DLD1 (cell line): ENCODE results near the gene GRAMD2A.

Experiments
- in situ Hi-C: cut with HindIII; loops from 2 replicates; pipeline ENCODE4 v1.10.0; 2017; ENCODE audit warnings: low sequenced_read_pairs

Gene GRAMD2A

GRCh38 chr15:72139667-72140066, 57.9 kb downstream of the GRAMD2A start:
- in situ Hi-C loops: no loop called here

DNA sequence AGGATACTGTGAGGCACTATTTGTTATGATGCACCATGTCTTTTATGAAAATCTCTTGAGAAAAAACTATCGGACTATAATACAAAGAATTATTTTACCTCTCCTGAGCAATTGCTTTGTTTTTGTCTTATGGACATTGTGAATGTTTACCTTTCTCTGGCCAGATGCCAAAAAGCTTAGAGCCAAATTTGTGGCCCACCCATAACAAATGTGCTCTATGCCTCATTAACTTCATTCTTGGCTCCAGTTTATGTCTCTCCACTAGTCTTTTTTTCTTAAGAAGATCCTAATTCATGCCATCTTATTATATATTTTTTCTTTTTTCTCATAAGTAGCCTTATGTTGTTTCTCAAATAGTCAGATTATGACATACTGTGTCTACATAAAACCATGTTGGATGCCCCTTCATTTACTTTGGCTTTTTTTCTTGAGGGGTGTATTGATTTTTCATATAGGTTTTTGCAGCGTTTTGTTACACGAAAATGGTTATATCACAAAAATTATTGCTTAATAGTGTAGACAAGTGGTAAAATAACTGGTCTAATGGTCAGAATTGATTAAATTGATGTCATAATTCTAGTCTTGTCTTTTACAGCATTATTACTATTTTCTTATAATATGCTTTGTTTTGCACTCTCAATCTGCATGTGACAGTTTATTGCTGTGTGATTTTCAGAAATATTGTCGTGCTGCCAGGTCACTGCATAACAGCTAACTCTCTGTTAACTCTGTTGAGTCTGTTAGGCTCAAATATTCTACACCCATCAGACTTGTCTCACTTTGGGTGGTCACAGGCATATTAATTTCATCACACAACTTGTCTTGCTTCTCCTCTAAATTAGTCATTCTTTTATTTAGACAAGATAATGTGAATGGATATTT, 61.2 kb downstream of the GRAMD2A start:
- in situ Hi-C loops: no loop called here

DNA sequence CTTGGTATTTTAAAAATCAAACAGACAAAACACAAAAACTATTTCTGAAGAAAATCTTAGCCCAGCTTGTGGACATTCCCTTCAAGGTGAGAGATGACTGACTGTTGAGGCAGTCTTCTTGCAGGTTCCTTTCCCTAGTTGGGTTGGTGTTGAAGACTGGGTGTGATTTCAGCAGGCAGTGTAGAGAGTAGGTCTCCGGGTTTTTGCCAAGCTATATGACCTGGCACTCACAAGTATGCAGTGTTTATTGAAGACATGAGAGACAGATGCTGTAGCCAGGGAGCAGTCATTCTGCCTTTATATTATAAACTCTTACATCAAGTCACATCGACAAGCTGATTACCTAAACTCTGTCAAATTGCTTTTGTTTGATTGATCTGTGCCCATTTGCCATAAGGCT, 61.9 kb downstream of the GRAMD2A start:
- in situ Hi-C loops: no loop called here

DNA sequence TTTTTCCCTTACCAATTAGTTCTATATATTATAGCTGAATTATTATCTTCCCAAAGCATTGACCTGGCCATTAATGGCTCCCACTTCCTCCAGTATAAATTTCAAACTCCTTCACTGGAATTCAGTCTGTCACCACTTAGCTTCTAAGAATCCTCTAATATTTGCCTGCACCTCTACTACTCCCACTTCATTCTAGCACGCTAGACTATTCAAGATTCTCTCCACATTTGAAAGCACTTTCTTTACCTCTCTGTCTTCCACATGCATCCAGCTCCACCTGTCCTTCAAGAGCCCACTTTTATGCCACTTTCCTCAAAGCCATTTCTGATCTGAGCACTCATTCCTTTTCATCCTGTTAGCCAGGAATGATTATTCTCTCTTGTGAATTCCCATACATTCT, 64.4 kb downstream of the GRAMD2A start:
- in situ Hi-C loops: no loop called here

DNA sequence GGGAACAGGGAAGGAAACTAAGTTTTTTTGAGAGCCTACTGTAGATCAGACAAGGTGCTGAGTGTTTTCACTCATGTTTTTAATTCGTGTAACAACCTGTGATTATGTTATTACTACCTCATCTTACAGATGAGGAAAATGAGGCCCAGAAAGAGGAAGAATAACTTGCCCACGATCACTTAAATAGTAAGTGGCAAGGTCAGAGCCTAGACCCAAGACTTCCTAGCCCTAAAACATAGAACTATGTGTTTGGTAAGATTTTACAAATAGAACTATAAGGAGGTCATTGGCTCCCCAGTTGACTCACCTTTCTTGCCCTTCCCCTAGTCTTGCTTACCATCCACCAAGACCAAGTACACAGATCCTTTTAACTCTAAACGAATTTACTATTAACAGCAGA, 65.7 kb downstream of the GRAMD2A start:
- in situ Hi-C loops: no loop called here

- in situ Hi-C loops: no loop called here
Observed at GRCh38 chr15:72130272-72130671, 67.3 kb downstream of the GRAMD2A start.

GRCh38 chr15:72128359-72128758, 69.2 kb downstream of the GRAMD2A start:
- in situ Hi-C loops: no loop called here

DNA sequence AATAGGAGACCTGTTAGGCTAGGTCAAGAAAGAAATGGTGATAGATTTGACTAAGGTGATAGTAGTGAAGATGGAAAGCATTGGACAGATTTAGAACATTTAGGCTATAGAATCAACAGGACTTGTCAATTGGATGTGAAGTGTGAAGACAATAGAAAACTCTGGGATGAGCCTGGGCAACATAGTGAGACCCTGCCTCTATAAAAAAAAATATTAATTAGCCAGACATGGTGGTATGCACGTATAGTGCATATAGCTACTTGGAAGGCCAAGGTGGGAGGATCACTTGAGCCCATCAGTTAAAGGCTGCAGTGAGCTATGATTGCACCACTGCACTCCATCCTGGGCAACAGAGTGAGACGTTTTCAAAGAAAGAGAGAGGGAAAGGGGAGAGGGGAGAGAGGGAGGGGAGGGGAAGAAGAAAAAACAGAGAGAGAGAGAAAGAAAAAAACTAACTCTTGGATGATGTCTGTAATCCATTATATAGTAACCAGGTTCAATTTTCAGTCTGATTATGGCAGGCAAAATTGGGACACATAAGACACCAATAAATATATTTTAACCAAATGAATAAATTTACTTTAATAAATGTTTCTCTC, 69.8 kb downstream of the GRAMD2A start:
- in situ Hi-C loops: no loop called here

DNA sequence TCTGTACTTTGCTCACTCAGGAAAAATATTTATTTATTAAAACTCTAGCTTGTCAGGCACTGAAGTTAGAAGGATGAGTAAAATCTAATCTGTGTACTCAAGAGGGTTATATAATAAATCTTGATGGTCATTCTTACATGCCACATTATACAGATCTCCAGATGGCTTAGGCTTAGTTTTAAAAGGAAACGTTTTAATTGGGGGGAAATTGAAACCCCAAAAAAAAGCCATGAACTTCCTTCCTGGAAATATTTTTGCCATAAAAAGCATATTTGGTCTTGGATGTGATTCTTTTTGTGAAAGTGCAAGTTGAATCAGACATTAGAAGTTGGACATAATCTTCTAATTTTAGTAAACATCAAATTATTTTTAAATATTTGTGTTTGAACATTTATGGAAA, 73.4 kb downstream of the GRAMD2A start:
- in situ Hi-C loops: no loop called here

- in situ Hi-C loops: no loop called here
Observed at GRCh38 chr15:72118017-72118978, 79.3 kb downstream of the GRAMD2A start, which contains the start of the genes MYO9A and SENP8. MYO9A (minus strand) TSS chr15:72118150; CDS start chr15:72046563, 71,587 bp downstream. SENP8 (plus strand) TSS chr15:72118403; CDS start chr15:72139624, 21,221 bp downstream.

GRCh38 chr15:72117486-72118016, 80.0 kb downstream of the GRAMD2A start:
- in situ Hi-C loops: no loop called here

GRCh38 chr15:72116731-72117485, 80.7 kb downstream of the GRAMD2A start:
- in situ Hi-C loops: no loop called here

GRCh38 chr15:72113347-72114031, 84.1 kb downstream of the GRAMD2A start:
- in situ Hi-C loops: no loop called here

DNA sequence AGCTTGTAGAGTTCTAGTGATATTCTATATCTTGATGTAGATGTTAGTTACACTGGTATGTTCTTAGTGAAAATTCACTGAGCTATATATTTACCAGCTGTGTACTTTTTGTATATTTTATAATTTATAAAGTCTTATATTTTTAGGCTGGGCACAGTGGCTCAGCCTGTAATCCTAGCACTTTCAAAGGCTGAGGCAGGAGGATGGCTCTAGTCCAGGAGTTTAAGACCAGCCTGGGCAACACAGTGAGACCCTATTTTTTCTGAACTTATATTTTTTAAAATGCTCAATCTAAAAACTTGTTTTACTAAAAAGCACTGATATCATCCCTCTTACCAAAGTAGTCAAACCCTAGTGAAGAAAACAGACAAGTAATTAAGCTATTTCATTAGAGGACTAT, 84.8 kb downstream of the GRAMD2A start:
- in situ Hi-C loops: no loop called here

- in situ Hi-C loops: no loop called here
Observed at GRCh38 chr15:72112116-72112515, 85.5 kb downstream of the GRAMD2A start.

DNA sequence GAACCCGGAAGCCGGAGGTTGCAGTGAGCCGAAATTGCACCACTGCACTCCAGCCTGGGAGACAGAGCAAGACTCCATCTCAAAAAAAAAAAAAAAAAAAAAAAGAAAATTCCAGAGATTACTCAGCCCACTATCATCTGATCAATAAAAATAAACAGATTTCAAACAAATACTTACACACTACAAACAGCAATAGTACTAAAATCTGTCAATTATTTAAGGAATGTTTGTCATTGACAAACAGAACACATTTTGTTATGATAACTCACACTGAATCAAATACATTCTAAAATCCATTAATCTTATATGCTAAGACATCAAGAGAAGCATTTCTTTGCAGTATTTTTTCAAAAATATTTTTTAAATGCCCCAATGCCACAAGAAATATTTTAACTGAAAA, 87.2 kb downstream of the GRAMD2A start:
- in situ Hi-C loops: no loop called here
